ENCODE results near the gene ZFP36L2.

ZFP36L2 gene

GRCh38 chr2:43202289-43202688, 24.1 kb downstream of the ZFP36L2 start:
- TF ChIP-seq REST (IDR thresholded peaks at IDR 0.05; ENCODE audit: insufficient replicate concordance, low read depth) (no peak), SPI1 (IDR thresholded peaks at IDR 0.05; ENCODE audit: borderline replicate concordance, low read depth) (no peak), POLR2AphosphoS5 (IDR thresholded peaks at IDR 0.05; ENCODE audit: low read depth) (no peak), CTCF (IDR thresholded peaks at IDR 0.05; ENCODE audit: insufficient read depth, low read length) (no peak), GABPA (IDR thresholded peaks at IDR 0.05; ENCODE audit: low read depth) (no peak)
- DNase-seq (ENCODE audit: low read depth in 1 of 2, low spot score in 1 of 2): no peak
- peak overlapping the region; percentile 81 for H3K27ac ChIP-seq (replicated peaks)
- no peaks in the 10 kb centered on the region for H3K27me3 ChIP-seq (ENCODE audit: insufficient read depth, poor library complexity, severe bottlenecking)
- H3K4me3 ChIP-seq (replicated peaks; ENCODE audit: insufficient read depth, low read length): no peak overlapping the region

GRCh38 chr2:43201497-43201896, 24.9 kb downstream of the ZFP36L2 start:
- H3K27me3 ChIP-seq (ENCODE audit: insufficient read depth, poor library complexity, severe bottlenecking): no peaks in the 10 kb centered on the region
- peak overlapping the region; percentile 81 for H3K27ac ChIP-seq (replicated peaks)
- peak in 1 of 2 experiments; percentile 77 for DNase-seq (ENCODE audit: low read depth in 1 of 2, low spot score in 1 of 2)
- no peak overlapping the region for H3K4me3 ChIP-seq (replicated peaks; ENCODE audit: insufficient read depth, low read length)
- TF ChIP-seq CTCF (IDR thresholded peaks at IDR 0.05; ENCODE audit: insufficient read depth, low read length) (no peak), SPI1 (IDR thresholded peaks at IDR 0.05; ENCODE audit: borderline replicate concordance, low read depth) (peak; percentile 59; the same call in 1 of the 2 replicates), GABPA (IDR thresholded peaks at IDR 0.05; ENCODE audit: low read depth) (no peak), REST (IDR thresholded peaks at IDR 0.05; ENCODE audit: insufficient replicate concordance, low read depth) (no peak), POLR2AphosphoS5 (IDR thresholded peaks at IDR 0.05; ENCODE audit: low read depth) (peak; percentile 64; the same call in 1 of the 2 replicates)

- no peaks in the 10 kb centered on the region for H3K27me3 ChIP-seq (ENCODE audit: insufficient read depth, poor library complexity, severe bottlenecking)
- peak overlapping the region; percentile 81 for H3K27ac ChIP-seq (replicated peaks)
These were observed 25.4 kb downstream of the ZFP36L2 start for GRCh38 chr2:43201016-43201415.

More at GRCh38 chr2:43201016-43201415, 25.4 kb downstream of the ZFP36L2 start:
- H3K4me3 ChIP-seq (replicated peaks; ENCODE audit: insufficient read depth, low read length): no peak overlapping the region
- TF ChIP-seq SPI1 (IDR thresholded peaks at IDR 0.05; ENCODE audit: borderline replicate concordance, low read depth): no peak
- TF ChIP-seq GABPA (IDR thresholded peaks at IDR 0.05; ENCODE audit: low read depth): no peak
- no peak for TF ChIP-seq CTCF (IDR thresholded peaks at IDR 0.05; ENCODE audit: insufficient read depth, low read length)
- no peak for TF ChIP-seq POLR2AphosphoS5 (IDR thresholded peaks at IDR 0.05; ENCODE audit: low read depth)
- no peak for TF ChIP-seq REST (IDR thresholded peaks at IDR 0.05; ENCODE audit: insufficient replicate concordance, low read depth)
- no peak for DNase-seq (ENCODE audit: low read depth in 1 of 2, low spot score in 1 of 2)
